Lower lobe of right lung (tissue), 2 donors: ENCODE measurements around the gene G3BP1. TPM values are rescaled to one million over a fixed set of nuclear protein-coding genes. Genes with fewer than 3 reads are reported as not detected.

Source experiments
- ATAC-seq, 2 donors: fragments of 200-7000 bp; cut with Tn5 transposase; one replicate each; pipeline ENCODE4 v1.9.1; 2020 to 2022; ENCODE audit warnings: mild to moderate bottlenecking in 2 of 2, moderate library complexity in 2 of 2
- DNase-seq: peaks from one replicate; pipeline ENCODE4 v3.0.0-alpha.2; 2020
- H3K27ac ChIP-seq: fragments of 200-600 bp; one replicate; pipeline ENCODE4 v1.8.0; 2022
- H3K27me3 ChIP-seq: fragments of 200-600 bp; one replicate; pipeline ENCODE4 v1.8.0; 2022; ENCODE audit warnings: low read depth
- H3K36me3 ChIP-seq: fragments of 200-600 bp; one replicate; pipeline ENCODE4 v1.8.0; 2022; ENCODE audit warnings: mild to moderate bottlenecking
- H3K4me1 ChIP-seq: fragments of 200-600 bp; one replicate; pipeline ENCODE4 v1.8.0; 2022
- H3K4me3 ChIP-seq: fragments of 200-600 bp; one replicate; pipeline ENCODE4 v1.8.0; 2022; ENCODE audit warnings: mild to moderate bottlenecking
- H3K9me3 ChIP-seq: fragments of 200-600 bp; one replicate; pipeline ENCODE4 v1.8.0; 2022
- CTCF ChIP-seq: fragments of 200-600 bp; IDR thresholded peaks from one replicate; pipeline ENCODE4 v1.8.0; 2022; ENCODE audit warnings: antibody characterized with exemption, mild to moderate bottlenecking
- intact Hi-C: fragments of 100-400 bp; cut with DNase I; formaldehyde crosslinking; loops from one replicate; pipeline ENCODE4 v1.11.0; 2022
- total RNA-seq: library from RNA; stranded (reverse); fragmentation: NEBNext Ultra II Directional; extraction: Animal tissue kit (Norgen Biotek cat#: 25700); gene quantifications from one replicate; pipeline ENCODE4 v1.2.1, GENCODE V29; 2021
- donor health status: DM: no; HTN: yes; CAD: no; lungs with severe emphysema.

Gene G3BP1
- total RNA-seq, 1 donor from 2014 or later: 148 TPM

DNA sequence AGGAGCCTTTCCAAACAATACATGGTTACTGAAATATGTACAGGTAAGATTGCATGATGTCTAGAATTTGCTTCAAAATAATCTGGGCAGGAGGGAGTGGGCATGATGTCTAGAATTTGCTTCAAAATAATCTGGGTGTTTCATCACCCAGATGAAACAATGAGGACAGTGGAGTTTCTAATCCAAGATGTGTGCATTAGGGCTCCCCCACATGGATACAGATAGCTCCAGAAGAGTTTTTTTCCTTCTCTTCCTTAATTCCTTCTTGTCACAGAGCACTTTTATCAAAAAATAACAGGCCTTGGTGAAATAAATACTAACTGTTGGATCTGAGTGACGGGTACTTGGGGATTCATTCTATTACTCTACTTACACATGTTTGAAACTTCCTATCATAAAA is 28.2 kb upstream of the G3BP1 start:
- DNase-seq (no peak), ATAC-seq (no peak)
- Histone ChIP-seq H3K27ac (no peak overlapping the region), H3K36me3 (peaks cover 48% of the 10 kb centered on the region), H3K4me1 (peaks cover 39% of the 10 kb centered on the region), H3K9me3 (no peaks in the 10 kb centered on the region), H3K4me3 (no peak overlapping the region), H3K27me3 (no peaks in the 10 kb centered on the region)
- TF ChIP-seq CTCF: no peak
- intact Hi-C loops: loop anchor here (5.0 kb wide), 1 partner anchor 86 kb away; no protein-coding TSS in a partner anchor

GRCh38 chr5:151745071-151745705 is 26.6 kb upstream of the G3BP1 start:
- Histone ChIP-seq H3K9me3 (no peaks in the 10 kb centered on the region), H3K4me1 (peaks cover 33% of the 10 kb centered on the region), H3K27me3 (no peaks in the 10 kb centered on the region), H3K4me3 (no peak overlapping the region), H3K36me3 (peaks cover 48% of the 10 kb centered on the region), H3K27ac (peak overlapping the region; percentile 29)
- intact Hi-C loops: no loop called here
- no peak for TF ChIP-seq CTCF
- DNase-seq: peak; percentile 60
- ATAC-seq: peak; percentile 61 to 62

DNA sequence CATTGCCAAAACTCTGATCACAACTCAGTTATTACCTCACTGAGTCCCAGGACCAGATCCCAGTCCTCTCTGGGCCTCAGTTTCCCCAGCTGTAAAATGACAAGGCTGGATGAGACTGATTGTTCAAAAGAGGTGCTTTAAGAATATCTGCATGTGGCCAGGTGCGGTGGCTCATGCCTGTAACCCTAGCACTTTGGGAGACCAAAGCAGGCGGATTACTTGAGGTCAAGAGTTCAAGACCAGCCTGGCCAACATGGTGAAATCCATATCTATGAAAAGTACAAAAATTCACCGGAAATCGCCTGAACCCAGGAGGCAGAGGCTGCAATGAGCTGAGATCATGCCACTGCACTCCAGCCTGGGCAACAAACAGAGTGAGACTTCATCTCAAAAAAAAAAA is 21.6 kb upstream of the G3BP1 start:
- Histone ChIP-seq H3K4me1 (peaks cover 18% of the 10 kb centered on the region), H3K27me3 (no peaks in the 10 kb centered on the region), H3K27ac (peak overlapping the region; percentile 10), H3K36me3 (peaks cover 16% of the 10 kb centered on the region), H3K4me3 (no peak overlapping the region), H3K9me3 (no peaks in the 10 kb centered on the region)
- intact Hi-C loops: no loop called here
- no peak for TF ChIP-seq CTCF
- ATAC-seq: no peak
- no peak for DNase-seq

DNA sequence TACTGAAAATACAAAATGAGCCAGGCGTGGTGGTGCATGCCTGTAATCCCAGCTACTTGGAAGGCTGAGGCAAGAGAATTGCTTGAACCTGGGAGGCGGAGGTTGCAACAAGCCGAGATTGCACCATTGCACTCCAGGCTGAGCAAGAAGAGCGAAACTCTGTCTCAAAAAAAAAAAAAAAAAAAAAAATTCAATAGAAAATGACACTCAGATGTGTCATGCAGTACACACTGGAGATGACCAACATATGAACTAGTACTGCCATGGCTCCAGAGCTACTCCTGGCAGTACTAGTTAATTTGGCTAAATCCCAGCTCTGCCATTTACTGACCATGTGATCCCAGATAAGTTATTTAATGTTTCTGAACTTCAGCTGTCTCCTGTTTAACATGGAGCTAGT is 20.7 kb upstream of the G3BP1 start:
- Histone ChIP-seq H3K4me3 (no peak overlapping the region), H3K9me3 (no peaks in the 10 kb centered on the region), H3K27ac (no peak overlapping the region), H3K27me3 (no peaks in the 10 kb centered on the region), H3K36me3 (peaks cover 7% of the 10 kb centered on the region), H3K4me1 (peaks cover 14% of the 10 kb centered on the region)
- DNase-seq: peak; percentile 61
- intact Hi-C loops: no loop called here
- no peak for ATAC-seq
- TF ChIP-seq CTCF: no peak

DNA sequence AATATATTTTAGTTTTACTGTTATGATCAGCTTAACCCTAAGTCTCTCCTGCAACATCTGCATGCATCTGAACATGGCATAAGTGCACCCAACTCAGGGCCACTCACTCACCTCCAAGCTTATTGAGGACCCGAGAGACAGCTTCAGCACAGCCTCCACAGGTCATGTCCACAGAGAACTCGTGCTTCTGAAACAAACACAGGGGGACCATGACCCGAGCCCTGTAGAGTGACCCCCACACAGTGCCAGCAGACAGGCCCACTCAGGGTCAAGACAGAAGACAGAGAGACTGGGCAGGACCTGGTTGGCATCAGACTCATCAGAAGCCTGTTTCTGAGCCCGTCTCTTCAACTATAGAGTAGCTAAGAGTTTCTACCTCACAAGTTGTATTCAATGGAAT is 20.2 kb upstream of the G3BP1 start:
- Histone ChIP-seq H3K27ac (no peak overlapping the region), H3K27me3 (no peaks in the 10 kb centered on the region), H3K4me3 (no peak overlapping the region), H3K4me1 (peaks cover 12% of the 10 kb centered on the region), H3K36me3 (peaks cover 2% of the 10 kb centered on the region), H3K9me3 (no peaks in the 10 kb centered on the region)
- TF ChIP-seq CTCF: no peak
- intact Hi-C loops: no loop called here
- no peak for DNase-seq
- ATAC-seq: no peak
